Type B pancreatic cell (in vitro differentiated cells): Measurements from ENCODE around the gene MAPK8. TPM values are rescaled to one million over a fixed set of nuclear protein-coding genes. Genes with fewer than 3 reads are reported as not detected.
"Not testable (repeated sequence)": the region's sequence is repeated elsewhere in the genome, so short reads cannot be mapped to it uniquely, and the experiment has no call there.

ENCODE experiments used
- DNase-seq: peaks from one replicate; pipeline ENCODE4 v3.0.0; 2021; ENCODE audit warnings: mixed read lengths; ENCODE audit not compliant: unreplicated experiment; ENCODE audit errors: extremely low spot score
- H3K27ac Mint-ChIP-seq: 2 replicates; pipeline ENCODE4 v1.8.0; 2021; ENCODE audit warnings: mild to moderate bottlenecking, mixed read lengths
- H3K27me3 Mint-ChIP-seq: 2 replicates; pipeline ENCODE4 v1.8.0; 2021; ENCODE audit warnings: mixed read lengths
- H3K36me3 Mint-ChIP-seq: 2 replicates; pipeline ENCODE4 v1.8.0; 2021; ENCODE audit warnings: mixed read lengths
- H3K4me1 Mint-ChIP-seq: one replicate; pipeline ENCODE4 v1.8.0; 2021; ENCODE audit warnings: mixed read lengths; ENCODE audit not compliant: unreplicated experiment
- H3K4me3 Mint-ChIP-seq: 2 replicates; pipeline ENCODE4 v1.8.0; 2021; ENCODE audit warnings: mild to moderate bottlenecking, mixed read lengths
- H3K9me3 Mint-ChIP-seq: 2 replicates; pipeline ENCODE4 v1.8.0; 2021; ENCODE audit warnings: mixed read lengths
- total RNA-seq: library from RNA; stranded (reverse); gene quantifications from 2 replicates; pipeline ENCODE4 v1.2.1, GENCODE V29; 2021; ENCODE audit warnings: low replicate concordance
- TF ChIP-seq, protein P1 (sequence below): fragments of 200-600 bp; sonication (generic); conservative IDR thresholded peaks from 2 replicates; pipeline ENCODE4 v1.5.0; 2021; ENCODE audit warnings: antibody characterized with exemption, mild to moderate bottlenecking

The MAPK8 gene
- total RNA-seq, 1 donor from 2014 or later: 48.4 TPM

DNA sequence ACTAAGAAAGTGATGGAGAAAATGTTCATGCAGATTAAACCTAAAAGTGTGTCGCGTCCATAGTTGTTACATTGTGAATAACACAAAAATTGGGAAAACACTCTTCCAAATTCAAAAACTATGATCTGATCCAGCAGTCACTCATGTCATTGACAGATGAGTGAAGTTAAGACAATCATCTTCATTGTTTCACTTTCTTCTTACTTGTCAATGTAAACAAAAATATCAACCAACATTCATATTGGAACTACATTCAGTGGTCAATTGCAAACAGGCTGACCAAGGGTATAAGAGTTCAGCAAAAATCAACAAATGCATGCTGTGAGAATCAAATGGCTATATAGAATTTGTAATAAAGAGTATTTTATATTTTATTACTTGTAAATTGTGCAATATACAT, 33.8 kb upstream of the MAPK8 start:
- Mint-ChIP-seq H3K27ac (no peak overlapping the region), H3K4me3 (no peak overlapping the region), H3K27me3 (peaks cover 15% of the 10 kb centered on the region), H3K36me3 (no peaks in the 10 kb centered on the region), H3K9me3 (no peaks in the 10 kb centered on the region), H3K4me1 (no peaks in the 10 kb centered on the region)
- DNase-seq: no peak
- TF ChIP-seq, protein P1, sequence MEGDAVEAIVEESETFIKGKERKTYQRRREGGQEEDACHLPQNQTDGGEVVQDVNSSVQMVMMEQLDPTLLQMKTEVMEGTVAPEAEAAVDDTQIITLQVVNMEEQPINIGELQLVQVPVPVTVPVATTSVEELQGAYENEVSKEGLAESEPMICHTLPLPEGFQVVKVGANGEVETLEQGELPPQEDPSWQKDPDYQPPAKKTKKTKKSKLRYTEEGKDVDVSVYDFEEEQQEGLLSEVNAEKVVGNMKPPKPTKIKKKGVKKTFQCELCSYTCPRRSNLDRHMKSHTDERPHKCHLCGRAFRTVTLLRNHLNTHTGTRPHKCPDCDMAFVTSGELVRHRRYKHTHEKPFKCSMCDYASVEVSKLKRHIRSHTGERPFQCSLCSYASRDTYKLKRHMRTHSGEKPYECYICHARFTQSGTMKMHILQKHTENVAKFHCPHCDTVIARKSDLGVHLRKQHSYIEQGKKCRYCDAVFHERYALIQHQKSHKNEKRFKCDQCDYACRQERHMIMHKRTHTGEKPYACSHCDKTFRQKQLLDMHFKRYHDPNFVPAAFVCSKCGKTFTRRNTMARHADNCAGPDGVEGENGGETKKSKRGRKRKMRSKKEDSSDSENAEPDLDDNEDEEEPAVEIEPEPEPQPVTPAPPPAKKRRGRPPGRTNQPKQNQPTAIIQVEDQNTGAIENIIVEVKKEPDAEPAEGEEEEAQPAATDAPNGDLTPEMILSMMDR: no peak

DNA sequence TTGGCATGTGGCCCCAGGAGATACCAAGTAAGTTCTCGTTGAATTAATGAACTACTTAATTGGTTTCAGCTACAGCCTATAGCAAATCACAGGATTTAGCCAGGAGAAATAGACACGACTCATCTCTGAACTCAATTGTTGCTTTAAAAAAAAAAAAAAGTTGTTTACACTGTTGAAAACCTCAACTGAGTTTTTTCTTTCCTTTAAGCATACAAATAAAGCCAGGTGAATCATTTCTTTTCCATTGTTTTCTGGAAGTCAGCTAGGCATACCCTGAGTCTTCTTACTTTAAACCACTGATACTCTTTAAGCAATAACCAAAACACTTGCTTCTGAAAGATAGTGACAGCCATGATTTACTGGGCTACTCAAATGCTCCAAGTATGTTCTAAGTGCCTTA, 32.7 kb upstream of the MAPK8 start:
- Mint-ChIP-seq H3K4me3 (no peak overlapping the region), H3K9me3 (no peaks in the 10 kb centered on the region), H3K27me3 (peaks cover 21% of the 10 kb centered on the region), H3K4me1 (no peaks in the 10 kb centered on the region), H3K36me3 (no peaks in the 10 kb centered on the region), H3K27ac (no peak overlapping the region)
- no peak for DNase-seq
- TF ChIP-seq, protein P1: no peak

DNA sequence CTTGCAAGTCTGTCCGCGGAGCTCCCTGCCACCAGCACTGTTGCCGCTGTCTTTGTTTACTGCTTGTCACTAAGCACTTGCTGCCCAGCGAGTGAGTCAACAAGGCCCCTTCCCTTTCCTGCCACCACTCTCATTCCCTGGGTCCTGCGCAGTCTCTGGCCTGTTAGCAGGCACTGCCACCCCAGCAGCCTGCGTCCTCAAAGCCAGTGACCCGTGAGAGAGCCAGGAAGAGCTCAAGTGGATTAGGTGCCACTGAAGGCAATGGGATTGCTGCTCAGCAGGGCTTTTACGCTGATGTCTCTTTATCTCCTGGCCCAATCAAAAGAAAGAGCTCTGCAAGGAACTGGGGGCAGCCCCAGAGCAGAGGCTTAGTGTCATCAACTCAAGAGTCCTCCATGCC, 31.8 kb upstream of the MAPK8 start, which contains the start of gene FRMPD2:
TSS of gene FRMPD2 (minus strand) at position 61 of the 400 bp plus-strand sequence. CDS start 129 bp downstream, outside the sequence.
- no peak within 1 kb of the TSS for H3K27ac Mint-ChIP-seq
- DNase-seq: no peak
- peaks cover 21% of the 10 kb centered on the region for H3K27me3 Mint-ChIP-seq
- no peak within 1 kb of the TSS for H3K4me3 Mint-ChIP-seq
- TF ChIP-seq, protein P1: no peak
- no peaks in the 10 kb centered on the region for H3K4me1 Mint-ChIP-seq
- H3K36me3 Mint-ChIP-seq: no peaks in the 10 kb centered on the region
- no peaks in the 10 kb centered on the region for H3K9me3 Mint-ChIP-seq

DNA sequence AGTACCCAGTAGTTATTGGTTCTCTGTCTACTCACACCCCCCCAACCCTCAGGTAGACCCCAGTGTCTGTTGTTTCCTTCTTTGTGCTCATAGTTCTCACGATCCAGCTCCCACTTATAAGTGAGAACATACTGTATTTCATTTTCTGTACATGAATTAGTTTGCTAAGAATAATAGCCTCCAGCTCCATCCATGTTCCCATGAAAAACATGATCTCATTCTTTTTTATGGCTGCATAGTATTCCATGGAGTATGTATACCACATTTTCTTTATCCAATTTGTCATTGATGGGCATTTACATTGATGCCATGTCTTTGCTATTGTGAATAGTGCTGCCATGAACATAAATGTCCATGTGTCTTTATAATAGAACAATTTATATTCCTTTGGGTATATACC, 29.4 kb upstream of the MAPK8 start:
- Mint-ChIP-seq H3K4me3 (no peak overlapping the region), H3K36me3 (no peaks in the 10 kb centered on the region), H3K9me3 (peaks cover 8% of the 10 kb centered on the region), H3K27me3 (peaks cover 9% of the 10 kb centered on the region), H3K4me1 (no peaks in the 10 kb centered on the region), H3K27ac (no peak overlapping the region)
- DNase-seq: no peak
- TF ChIP-seq, protein P1: no peak

DNA sequence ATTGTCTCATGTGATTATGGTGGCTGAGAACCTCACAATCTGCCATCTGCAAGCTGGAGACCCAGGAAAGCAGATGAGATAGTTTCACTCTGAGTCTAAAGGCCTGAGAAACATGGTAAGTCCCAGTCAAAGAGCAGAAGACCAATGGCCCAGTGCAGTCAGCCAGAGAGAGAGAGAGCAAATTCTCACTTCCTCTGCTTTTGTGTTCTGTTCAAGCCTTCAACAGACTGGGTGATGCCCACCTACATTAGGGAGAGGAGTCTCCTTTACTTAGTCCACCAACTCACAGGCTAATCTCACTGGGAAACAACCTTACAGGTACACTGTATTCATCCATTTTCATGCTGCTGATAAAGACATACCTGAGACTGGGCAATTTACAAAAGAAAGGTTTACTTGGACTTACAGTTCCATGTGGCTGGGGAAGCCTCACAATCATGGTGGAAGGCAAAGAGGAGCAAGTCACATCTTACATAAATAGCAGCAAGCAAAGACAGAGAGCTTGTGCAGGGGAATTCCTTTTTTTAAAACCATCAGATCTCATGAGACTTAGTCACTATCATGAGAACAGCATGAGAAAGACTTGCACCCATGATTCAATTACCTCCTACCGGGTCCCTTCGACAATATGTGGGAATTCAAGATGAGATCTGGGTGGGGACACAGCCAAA, 27.3 kb upstream of the MAPK8 start:
- Mint-ChIP-seq H3K36me3 (no peaks in the 10 kb centered on the region), H3K9me3 (peaks cover 8% of the 10 kb centered on the region), H3K27me3 (peaks cover 9% of the 10 kb centered on the region), H3K4me3 (no peak overlapping the region), H3K27ac (no peak overlapping the region), H3K4me1 (no peaks in the 10 kb centered on the region)
- DNase-seq: no peak
- TF ChIP-seq, protein P1: no peak

DNA sequence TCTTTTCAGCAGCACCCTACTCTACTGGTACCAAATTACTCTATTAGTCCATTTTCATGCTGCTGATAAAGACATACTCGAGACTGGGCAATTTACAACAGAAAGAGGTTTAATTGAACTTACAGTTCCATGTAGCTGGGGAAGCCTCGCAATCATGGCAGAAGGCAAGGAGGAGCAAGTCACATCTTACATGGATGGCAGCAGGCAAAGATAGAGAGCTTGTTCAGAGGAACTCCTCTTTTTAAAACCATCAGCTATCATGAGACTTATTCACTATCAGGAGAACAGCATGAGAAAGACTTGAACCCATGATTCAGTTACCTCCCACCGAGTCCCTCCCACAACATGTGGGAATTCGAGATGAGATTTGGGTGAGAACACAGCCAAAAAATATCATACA, 24.8 kb upstream of the MAPK8 start:
- H3K36me3 Mint-ChIP-seq, H3K4me1 Mint-ChIP-seq, DNase-seq, H3K9me3 Mint-ChIP-seq, H3K4me3 Mint-ChIP-seq, H3K27ac Mint-ChIP-seq: not testable (repeated sequence)
- H3K27me3 Mint-ChIP-seq: peaks cover 25% of the 10 kb centered on the region
